Esophagus squamous epithelium (tissue), 5 donors: ENCODE data around the gene PFN2. TPM values are rescaled to one million over a fixed set of nuclear protein-coding genes. Genes with fewer than 3 reads are reported as not detected.

ENCODE experiments used
- DNase-seq: peaks from one replicate; lab custom pipeline; 2025; lab: John Stamatoyannopoulos, UW
- H3K27ac ChIP-seq, 4 donors: fragments of 200-600 bp; sonication (generic); one replicate each; pipeline ENCODE4 v1.5.1; 2016 to 2019; ENCODE audit warnings: mild to moderate bottlenecking in 1 of 4
- H3K27me3 ChIP-seq, 4 donors: fragments of 200-600 bp; sonication (generic); 1 replicate in 3 of 4; 2 replicates in 1 of 4; pipeline versions ENCODE4 v1.5.1 to v1.6.0; 2017 to 2021; ENCODE audit warnings: antibody characterized with exemption in 1 of 4
- H3K36me3 ChIP-seq, 3 donors: fragments of 200-600 bp; sonication (generic); one replicate each; pipeline ENCODE4 v1.5.1; 2016 to 2019
- H3K4me1 ChIP-seq, 3 donors: fragments of 200-600 bp; sonication (generic); one replicate each; pipeline ENCODE4 v1.5.1; 2017 to 2019
- H3K4me3 ChIP-seq, 4 donors: fragments of 200-600 bp; sonication (generic); 1 replicate in 3 of 4; 2 replicates in 1 of 4; pipeline ENCODE4 v1.5.1; 2016 to 2019; ENCODE audit warnings: mild to moderate bottlenecking in 2 of 4, moderate library complexity in 1 of 4
- H3K9me3 ChIP-seq, 3 donors: fragments of 200-600 bp; sonication (generic); one replicate each; pipeline ENCODE4 v1.5.1; 2016 to 2019
- POLR2A ChIP-seq, 4 donors: fragments of 450-650 bp; IDR thresholded peaks; one replicate each; pipeline ENCODE4 v1.6.1; 2017; ENCODE audit warnings: antibody characterized with exemption in 4 of 4, mild to moderate bottlenecking in 4 of 4, moderate library complexity in 3 of 4
- WGBS, 2 donors: methylation state at CpG; one replicate each; pipeline ENCODE4 v1.1.5; 2018; 5-methylcytosine and 5-hydroxymethylcytosine counted together
- intact Hi-C: fragments of 100-400 bp; cut with DNase I; formaldehyde crosslinking; loops from one replicate; pipeline ENCODE4 v1.15.0; 2022
- small RNA-seq, 4 donors: library from RNA; depleted of rRNA; stranded (forward); fragments of <200 nt; gene quantifications; one replicate each; pipeline ENCODE3, GENCODE V24; 2016
- total RNA-seq, 4 donors: library from RNA; depleted of rRNA; stranded (reverse); fragments of >200 nt; gene quantifications; one replicate each; pipeline ENCODE4 v1.1.0, GENCODE V29; 2016
- TF ChIP-seq, protein P1 (sequence below), 6 experiments: fragments of 450-650 bp in 4 of 6; fragments of 200-600 bp in 2 of 6; sonication (generic) in 2 of 6; IDR thresholded peaks; one replicate each; pipeline ENCODE4 v1.5.1; 2016 to 2019; ENCODE audit warnings: antibody characterized with exemption in 6 of 6, mild to moderate bottlenecking in 4 of 6, moderate library complexity in 4 of 6
- donor health status: DM: yes; HTN: yes; CAD: no.

The PFN2 gene
- total RNA-seq, 4 donors from 2014 or later, result 7.8 to 39.3 (median 26.6) TPM

DNA sequence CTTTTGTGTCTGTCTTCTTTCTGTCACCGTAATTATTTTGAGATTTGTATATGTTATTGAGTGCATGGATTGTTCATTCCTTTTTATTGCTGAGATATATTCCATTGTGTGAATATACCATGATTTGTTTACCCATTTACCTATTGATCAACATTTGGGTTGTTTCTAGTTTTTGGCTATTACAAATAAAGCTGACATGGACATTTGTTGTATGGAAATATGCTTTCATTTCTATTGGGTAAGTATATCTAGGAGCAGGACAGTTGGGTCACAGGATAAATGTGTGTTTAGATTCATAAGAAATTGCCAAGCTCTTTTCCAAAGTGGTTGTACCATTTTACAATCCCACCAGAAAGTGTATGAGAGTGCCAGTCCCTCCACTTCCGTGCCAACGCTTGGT lies 51.2 kb downstream of the PFN2 start:
- H3K27me3 ChIP-seq, result no peaks in the 10 kb centered on the region
- DNase-seq, result no peak
- no peaks in the 10 kb centered on the region for H3K9me3 ChIP-seq
- H3K4me1 ChIP-seq, result no peaks in the 10 kb centered on the region
- intact Hi-C loops, result no loop called here
- no peak overlapping the region for H3K4me3 ChIP-seq
- peaks cover 0 to 71% (median 0%) of the 10 kb centered on the region in 3 donors for H3K36me3 ChIP-seq
- TF ChIP-seq, protein P1, sequence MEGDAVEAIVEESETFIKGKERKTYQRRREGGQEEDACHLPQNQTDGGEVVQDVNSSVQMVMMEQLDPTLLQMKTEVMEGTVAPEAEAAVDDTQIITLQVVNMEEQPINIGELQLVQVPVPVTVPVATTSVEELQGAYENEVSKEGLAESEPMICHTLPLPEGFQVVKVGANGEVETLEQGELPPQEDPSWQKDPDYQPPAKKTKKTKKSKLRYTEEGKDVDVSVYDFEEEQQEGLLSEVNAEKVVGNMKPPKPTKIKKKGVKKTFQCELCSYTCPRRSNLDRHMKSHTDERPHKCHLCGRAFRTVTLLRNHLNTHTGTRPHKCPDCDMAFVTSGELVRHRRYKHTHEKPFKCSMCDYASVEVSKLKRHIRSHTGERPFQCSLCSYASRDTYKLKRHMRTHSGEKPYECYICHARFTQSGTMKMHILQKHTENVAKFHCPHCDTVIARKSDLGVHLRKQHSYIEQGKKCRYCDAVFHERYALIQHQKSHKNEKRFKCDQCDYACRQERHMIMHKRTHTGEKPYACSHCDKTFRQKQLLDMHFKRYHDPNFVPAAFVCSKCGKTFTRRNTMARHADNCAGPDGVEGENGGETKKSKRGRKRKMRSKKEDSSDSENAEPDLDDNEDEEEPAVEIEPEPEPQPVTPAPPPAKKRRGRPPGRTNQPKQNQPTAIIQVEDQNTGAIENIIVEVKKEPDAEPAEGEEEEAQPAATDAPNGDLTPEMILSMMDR (IDR thresholded peaks at IDR 0.05), result no peak
- TF ChIP-seq POLR2A (IDR thresholded peaks at IDR 0.05), result no peak
- WGBS, 2 donors, result 91 to 97% methylated on average over 3 of the region's 3 CpGs
- H3K27ac ChIP-seq, result no peak overlapping the region

DNA sequence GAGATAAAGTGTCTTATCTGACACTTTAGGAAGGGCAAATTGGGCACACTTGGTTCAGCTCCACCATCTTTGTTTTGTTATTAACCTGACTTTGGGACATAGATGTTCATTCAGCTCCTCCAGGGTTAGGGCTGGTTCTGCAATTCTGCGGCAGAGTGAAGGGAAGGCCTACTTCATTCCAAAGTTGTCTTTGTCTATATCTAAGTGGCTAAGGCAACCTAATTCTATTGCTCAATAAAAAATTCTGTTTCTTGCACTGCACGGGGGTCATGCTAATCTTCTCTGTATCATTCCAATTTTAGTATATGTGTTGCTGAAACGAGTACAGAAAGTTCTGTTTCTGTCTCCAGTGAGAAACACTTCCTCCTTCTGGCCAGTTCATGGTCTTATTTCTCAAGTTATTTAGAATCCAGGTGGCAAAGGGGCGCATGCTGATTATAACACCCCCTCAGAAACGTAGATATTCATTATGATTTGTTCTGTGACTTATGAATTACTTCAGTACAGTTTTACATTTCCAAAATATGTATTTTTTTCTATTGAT lies 53.5 kb downstream of the PFN2 start:
- Histone ChIP-seq H3K27ac (no peak overlapping the region), H3K4me1 (no peaks in the 10 kb centered on the region), H3K9me3 (no peaks in the 10 kb centered on the region), H3K36me3 (peaks cover 0 to 74% (median 0%) of the 10 kb centered on the region in 3 donors), H3K27me3 (no peaks in the 10 kb centered on the region), H3K4me3 (no peak overlapping the region)
- no peak for DNase-seq
- TF ChIP-seq POLR2A (IDR thresholded peaks at IDR 0.05), result no peak
- intact Hi-C loops, result no loop called here
- 88 to 90% methylated on average over 5 of the region's 5 CpGs for WGBS, 2 donors

Small RNAs within 50 kb of the gene (small RNA-seq; reads per million reads assigned to genes)
- gene RNU6-720P, result 0 reads per million in 4 donors

Other genes with a start within 250 kb of the PFN2 start
- 10 to 100 TPM; 11.1 to 29.2 (median 22.1) TPM for gene COMMD2, start 218.4 kb downstream of the PFN2 start, total RNA-seq
- not detected for gene ANKUB1, start 178.3 kb downstream of the PFN2 start, total RNA-seq
- gene RNF13, start 157.7 kb downstream of the PFN2 start, total RNA-seq, result 10 to 100 TPM; 17.4 to 70.4 (median 45.8) TPM